DMS 273 (cell line): ENCODE results near the gene PRR33.

Experiments used
- DNase-seq: peaks from one replicate; lab custom pipeline; 2025; ENCODE audit not compliant: unreplicated experiment; lab: John Stamatoyannopoulos, UW

The PRR33 gene

GRCh38 chr11:1917523-1918435, 26.1 kb upstream of the PRR33 start:
- DNase-seq, result peak; percentile 16

DNA sequence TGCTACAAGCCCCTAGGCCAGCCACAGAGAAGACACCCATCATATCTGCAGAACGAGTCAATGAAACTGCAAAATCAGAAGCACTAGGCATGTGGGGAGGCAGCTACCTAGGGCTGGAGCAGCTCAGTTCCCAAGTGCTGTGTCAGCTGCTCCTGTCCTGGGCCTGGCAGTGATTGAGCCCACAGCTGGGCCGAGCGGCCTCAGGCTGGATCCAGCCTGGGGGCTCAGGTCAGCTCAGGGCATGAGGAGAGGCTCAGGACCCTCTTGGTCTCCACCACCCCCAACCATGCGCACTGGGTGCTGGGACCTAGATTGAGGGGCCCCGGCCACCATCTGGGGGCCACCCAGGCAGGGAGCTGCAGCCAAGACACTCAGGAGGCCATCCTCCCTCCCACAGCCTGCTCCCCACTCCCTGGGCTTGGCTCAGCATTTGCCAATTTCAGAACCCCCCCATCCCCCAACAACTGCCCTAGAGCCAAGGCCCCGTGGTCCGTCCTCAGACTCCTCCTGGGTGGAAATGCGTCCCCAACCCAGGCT, 25.4 kb upstream of the PRR33 start:
- DNase-seq, result no peak

GRCh38 chr11:1916132-1916985, 24.7 kb upstream of the PRR33 start:
- no peak for DNase-seq

DNA sequence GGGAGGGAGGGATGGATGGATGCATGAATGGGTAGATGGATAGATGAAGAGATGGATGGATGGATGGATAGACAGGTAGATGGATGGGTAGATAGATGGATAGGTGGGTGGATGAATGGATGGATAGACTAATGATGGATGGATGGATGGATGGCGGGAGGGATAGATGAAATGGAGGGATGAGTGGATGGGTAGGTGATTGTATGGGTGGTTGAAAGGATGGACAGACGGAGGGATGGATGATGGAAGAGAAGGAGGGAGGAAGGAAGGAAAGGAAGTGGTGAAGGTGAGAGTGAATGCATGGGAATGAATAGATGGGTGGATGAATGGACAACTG, 24.1 kb upstream of the PRR33 start:
- DNase-seq, result no peak

DNA sequence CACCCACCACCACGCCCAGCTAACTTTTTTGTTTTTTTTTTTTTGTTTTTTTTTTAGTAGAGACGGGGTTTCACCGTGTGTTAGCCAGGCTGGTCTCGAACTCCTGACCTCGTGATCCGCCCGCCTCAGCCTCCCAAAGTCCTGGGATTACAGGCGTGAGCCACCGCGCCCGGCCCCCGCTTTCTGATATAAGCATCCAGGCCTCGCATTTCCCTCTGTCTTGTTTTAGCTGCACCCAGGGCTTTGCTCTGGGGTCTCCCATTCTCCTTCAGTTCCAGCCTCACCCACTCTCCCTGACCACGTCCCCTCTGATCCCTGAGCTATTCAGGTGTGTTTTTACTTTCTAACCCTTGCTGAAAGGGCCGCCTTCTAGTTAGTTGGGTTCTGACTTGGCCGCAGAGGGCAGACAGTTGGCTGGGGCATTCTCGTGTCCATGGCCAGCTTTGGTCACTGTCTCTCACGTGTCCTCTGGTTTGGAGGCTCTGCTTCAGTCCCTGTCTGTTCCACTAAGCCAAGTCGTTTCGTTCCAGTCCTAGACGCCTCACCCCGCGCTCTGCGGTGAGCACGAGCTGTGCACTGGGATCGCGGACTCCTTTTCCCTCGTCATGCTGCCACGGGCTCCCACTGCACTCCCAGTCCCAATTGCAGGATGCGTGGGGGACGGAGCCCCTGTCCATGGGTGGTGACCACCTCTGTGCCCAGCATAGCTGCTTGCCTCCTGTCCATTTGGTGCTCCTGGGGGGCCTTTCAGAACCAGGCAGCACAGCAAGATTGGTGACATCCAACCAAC, 21.8 kb upstream of the PRR33 start:
- DNase-seq, result no peak

DNA sequence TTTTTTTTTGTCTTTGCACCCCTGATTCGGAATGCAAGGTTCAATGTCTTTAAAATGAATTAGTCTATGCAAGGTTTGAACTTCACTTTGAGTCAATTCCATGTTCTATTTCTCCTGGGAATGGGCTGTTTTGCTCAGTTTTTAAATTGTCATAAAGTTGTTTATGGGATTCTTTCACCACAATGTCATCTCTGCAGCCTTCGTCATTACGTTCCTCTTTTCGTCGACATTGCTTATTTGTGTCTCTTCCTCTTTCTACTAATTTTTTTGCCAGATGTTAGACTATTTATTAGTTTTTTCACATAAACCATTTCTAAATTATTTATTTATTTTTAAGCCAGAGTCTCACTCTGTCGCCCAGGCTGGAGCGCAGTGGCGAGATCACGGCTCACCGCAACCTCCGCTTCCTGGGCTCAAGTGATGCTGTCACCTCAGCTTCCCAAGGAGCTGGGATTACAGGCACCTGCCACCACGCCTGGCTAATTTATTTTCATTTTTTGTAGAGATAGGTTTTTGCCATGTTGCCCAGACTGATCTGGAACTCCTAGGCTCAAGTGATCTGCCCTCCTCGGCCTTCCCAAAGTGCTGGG, 20.7 kb upstream of the PRR33 start:
- DNase-seq, result no peak

GRCh38 chr11:1909524-1909923, 17.8 kb upstream of the PRR33 start:
- DNase-seq, result no peak

GRCh38 chr11:1908618-1909017, 16.9 kb upstream of the PRR33 start:
- DNase-seq, result no peak

GRCh38 chr11:1906611-1907423, 15.1 kb upstream of the PRR33 start:
- DNase-seq, result no peak

- no peak for DNase-seq
Measured at GRCh38 chr11:1906181-1906580, 14.5 kb upstream of the PRR33 start.

DNA sequence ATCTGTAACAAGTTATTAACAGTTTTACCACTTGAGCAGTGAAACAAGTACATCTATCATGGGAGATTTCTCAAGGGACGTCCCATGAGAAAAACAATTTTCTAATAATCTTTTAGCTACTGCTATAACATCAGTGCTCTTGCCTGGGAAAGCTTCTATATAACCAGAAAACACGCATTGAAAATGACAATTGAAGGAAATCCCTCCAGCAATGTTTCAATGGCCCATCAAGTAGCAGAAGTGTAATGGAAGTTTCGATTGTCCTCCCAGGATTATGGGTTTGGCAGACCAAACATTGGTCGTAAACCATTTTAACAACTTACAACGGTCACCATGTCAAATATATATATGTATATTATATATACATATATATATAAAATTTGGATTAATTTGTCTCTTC, 8.0 kb upstream of the PRR33 start:
- DNase-seq, result no peak

DNA sequence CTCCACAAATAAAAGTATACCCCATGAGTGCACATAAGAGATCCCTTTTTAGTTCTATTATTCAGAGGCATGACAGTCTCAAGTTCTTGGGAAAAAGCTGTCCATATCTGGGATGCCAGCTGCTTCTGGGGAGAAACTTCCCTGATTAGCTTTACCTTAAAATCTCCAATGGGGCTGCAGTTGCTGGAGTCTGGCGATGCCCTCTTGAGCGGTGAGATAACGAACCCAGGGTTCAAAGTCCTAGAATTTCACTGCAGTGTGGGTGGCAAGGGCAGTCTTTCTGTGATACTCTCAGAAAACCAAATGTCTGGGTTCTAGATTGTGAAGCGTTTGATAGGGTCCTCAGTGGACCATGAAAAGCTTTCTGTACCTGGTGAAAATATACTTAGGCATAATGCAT, 7.4 kb upstream of the PRR33 start:
- no peak for DNase-seq

DNA sequence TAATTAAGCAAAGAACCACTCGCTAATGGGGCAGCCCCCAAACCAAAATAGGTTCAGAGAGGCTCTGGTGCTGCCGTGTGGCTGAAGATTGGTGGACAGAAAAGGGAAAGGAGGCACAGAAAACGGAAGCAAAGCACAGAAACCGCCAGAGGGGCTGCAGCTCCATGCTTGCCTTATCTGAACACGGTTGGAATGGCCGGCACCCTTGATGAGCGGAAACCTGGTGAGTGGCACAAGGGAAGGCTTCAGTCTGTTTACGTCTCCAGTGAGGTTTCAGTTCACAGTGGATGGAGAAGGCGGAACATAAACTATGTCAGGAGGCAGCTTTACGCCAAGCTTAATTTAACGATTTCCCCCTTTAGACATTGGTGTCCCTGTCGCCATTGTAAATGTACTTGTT, 5.2 kb upstream of the PRR33 start:
- DNase-seq, result no peak

DNA sequence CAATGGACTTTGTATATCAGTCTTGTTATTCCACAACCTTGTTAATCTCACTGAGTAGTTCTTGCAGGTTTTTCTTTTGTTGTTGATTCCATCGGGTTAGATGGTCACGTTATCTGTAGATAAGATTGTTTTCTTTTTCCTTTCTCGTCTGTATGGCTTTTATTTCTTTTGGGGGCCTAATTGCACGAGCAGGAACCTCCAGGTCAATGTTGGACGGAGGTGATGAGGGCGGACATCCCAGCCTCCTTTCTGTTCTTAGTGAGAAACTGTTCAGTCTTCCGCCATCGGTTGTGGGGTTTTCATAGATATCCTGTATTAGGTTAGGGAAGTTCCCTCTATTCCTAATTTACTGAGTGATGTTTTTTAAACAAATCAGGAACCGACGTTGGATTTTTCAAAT, 4.8 kb upstream of the PRR33 start:
- DNase-seq, result no peak

DNA sequence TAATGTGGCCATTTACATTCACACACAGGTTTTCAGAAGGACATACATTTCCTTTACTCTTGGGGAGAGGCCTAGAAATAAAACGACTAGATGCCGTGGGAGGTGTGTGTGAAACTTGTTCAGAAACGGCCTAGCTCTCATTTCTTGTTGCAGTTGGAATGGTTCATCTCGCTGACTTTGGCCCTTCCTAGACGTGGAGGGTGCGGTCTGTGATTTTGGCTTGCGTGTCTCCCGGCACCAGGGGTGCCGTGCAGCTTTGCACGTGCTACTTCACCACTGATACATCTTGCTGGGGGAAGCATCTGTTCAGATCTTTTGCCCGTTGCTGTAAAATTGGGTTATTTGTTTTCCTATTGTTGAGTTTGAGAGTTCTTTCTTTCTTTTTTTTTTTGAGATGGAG, 3.1 kb upstream of the PRR33 start:
- no peak for DNase-seq

GRCh38 chr11:1893581-1894359, 2.1 kb upstream of the PRR33 start:
- no peak for DNase-seq

DNA sequence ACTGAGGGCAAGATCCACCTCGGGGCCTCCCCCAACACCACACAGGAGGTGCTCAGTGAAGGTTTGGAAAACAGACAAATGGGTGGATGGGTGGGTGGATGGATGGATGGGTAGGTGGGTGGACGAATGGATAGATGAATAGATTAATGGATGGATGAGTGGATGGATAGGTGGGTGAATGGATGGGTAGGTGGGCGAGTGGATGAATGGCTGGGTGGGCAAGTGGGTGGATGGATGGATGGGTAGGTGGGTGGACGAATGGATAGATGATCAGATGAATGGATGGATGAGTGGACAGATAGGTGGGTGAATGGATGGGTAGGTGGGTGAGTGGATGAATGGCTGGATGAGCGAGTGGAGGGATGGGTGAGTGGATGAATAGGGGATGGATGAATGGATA, 863 bp upstream of the PRR33 start:
- no peak for DNase-seq

DNA sequence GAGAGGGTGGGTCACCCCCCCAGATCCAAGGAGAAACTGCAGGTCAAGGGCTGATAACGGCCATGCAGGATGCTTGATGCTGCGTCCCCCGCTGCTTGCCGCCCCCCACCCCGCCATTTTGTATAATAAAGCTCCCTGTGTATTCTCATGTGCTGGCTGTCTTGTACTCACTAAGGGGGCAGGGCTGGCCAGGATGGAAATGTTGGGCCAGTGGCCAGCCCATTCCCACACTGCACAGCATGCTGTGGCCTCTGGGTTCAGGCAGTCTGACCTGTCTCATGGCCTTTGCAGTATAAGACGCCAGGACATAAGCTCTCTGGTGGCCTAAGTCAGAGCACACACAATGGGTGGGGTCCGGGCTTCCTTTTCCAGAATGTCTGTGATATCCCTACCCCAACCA, 421 bp upstream of the PRR33 start:
- no peak for DNase-seq
